SK-N-SH (cell line): ENCODE data around the gene ARHGAP42.

Source experiments
- CTCF ChIP-seq: fragments of 200-600 bp; sonication (generic); IDR thresholded peaks from 2 replicates; pipeline ENCODE4 v1.6.1; 2017; ENCODE audit warnings: antibody characterized with exemption, mild to moderate bottlenecking, moderate library complexity
- JUND ChIP-seq: IDR thresholded peaks from 2 replicates; pipeline ENCODE4 v1.4.0; 2012
- MXI1 ChIP-seq: IDR thresholded peaks from 2 replicates; pipeline ENCODE4 v1.6.1; 2012; ENCODE audit warnings: mild to moderate bottlenecking, low read depth, low read length, improper control_type of control experiment
- POLR2AphosphoS5 ChIP-seq: IDR thresholded peaks from 2 replicates; pipeline ENCODE4 v1.6.1; 2012; ENCODE audit warnings: low read depth, low read length
- RCOR1 ChIP-seq: fragments of 150-350 bp; IDR thresholded peaks from 2 replicates; pipeline ENCODE4 v1.6.1; 2017; ENCODE audit warnings: antibody characterized with exemption, low read length
- USF2 ChIP-seq: fragments of 150-350 bp; IDR thresholded peaks from 2 replicates; pipeline ENCODE4 v1.6.1; 2017; ENCODE audit warnings: antibody characterized with exemption, low read length, low read depth, borderline replicate concordance
- TF ChIP-seq, protein P1 (sequence below): IDR thresholded peaks from 2 replicates; pipeline ENCODE4 v1.4.0; 2012; ENCODE audit warnings: low read depth

DNA sequence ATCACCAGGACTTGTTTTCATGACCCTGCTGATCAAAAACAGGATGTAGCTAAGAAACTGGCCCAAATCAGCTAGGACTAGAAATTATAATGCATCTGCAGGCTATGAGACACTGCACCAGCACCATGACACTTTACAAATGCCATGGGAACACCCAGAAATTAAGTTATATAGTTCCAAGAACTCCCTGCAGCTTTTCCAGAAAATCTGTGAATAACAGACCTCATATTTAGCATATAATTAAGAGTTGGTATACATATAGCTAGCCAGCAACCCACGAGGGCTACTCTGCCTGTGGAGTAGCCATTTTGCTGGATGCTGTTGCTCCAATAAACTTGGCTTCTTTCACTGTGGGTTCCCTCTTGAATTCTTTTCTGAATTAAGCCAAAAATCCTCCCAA is 341.6 kb downstream of the ARHGAP42 start:
- TF ChIP-seq JUND = no peak
- no peak for TF ChIP-seq CTCF
- TF ChIP-seq POLR2AphosphoS5 = no peak
- TF ChIP-seq, protein P1, sequence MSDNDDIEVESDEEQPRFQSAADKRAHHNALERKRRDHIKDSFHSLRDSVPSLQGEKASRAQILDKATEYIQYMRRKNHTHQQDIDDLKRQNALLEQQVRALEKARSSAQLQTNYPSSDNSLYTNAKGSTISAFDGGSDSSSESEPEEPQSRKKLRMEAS = no peak
- TF ChIP-seq USF2 = no peak
- no peak for TF ChIP-seq RCOR1
- TF ChIP-seq MXI1 = no peak
